WTC11 (cell line): ENCODE results near the gene SLIT3.

Experiments
- ATF6 ChIP-seq: sonication (generic); formaldehyde crosslinking; IDR thresholded peaks from 2 replicates; pipeline ENCODE4 v1.8.1; 2023; ENCODE audit warnings: mild to moderate bottlenecking, missing genetic modification reagents
- ZNF423 ChIP-seq: fragments of 250-450 bp; sonication (Bioruptor Pico); IDR thresholded peaks from 2 replicates; pipeline ENCODE4 v2.1.2; 2022; ENCODE audit warnings: mild to moderate bottlenecking, moderate library complexity
- TF ChIP-seq, protein P1 (sequence below): fragments of 200-600 bp; IDR thresholded peaks from 2 replicates; pipeline ENCODE4 v1.8.0; 2022; ENCODE audit warnings: antibody characterized with exemption

- TF ChIP-seq, protein P1, sequence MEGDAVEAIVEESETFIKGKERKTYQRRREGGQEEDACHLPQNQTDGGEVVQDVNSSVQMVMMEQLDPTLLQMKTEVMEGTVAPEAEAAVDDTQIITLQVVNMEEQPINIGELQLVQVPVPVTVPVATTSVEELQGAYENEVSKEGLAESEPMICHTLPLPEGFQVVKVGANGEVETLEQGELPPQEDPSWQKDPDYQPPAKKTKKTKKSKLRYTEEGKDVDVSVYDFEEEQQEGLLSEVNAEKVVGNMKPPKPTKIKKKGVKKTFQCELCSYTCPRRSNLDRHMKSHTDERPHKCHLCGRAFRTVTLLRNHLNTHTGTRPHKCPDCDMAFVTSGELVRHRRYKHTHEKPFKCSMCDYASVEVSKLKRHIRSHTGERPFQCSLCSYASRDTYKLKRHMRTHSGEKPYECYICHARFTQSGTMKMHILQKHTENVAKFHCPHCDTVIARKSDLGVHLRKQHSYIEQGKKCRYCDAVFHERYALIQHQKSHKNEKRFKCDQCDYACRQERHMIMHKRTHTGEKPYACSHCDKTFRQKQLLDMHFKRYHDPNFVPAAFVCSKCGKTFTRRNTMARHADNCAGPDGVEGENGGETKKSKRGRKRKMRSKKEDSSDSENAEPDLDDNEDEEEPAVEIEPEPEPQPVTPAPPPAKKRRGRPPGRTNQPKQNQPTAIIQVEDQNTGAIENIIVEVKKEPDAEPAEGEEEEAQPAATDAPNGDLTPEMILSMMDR: no peak
- TF ChIP-seq ZNF423 (CRISPR knock-in tag) (no peak), ATF6 (no peak)
Measured at GRCh38 chr5:168734119-168734518, 566.8 kb downstream of the SLIT3 start.
